Activated naive CD8-positive, alpha-beta T cell treated with anti-CD3 and anti-CD28 coated beads, Interleukin-2, amount 50 U/mL, for 24 hours (primary cell): Measurements from ENCODE around the gene SPAG17.
"Not testable (repeated sequence)": the region's sequence is repeated elsewhere in the genome, so short reads cannot be mapped to it uniquely, and the experiment has no call there.

Experiments used
- ATAC-seq: fragments of 150-1000 bp; cut with Tn5 transposase; one replicate; pipeline ENCODE4 v1.10.0; 2021
- DNase-seq: peaks from one replicate; pipeline ENCODE4 v3.0.0; 2021
- H3K27ac Mint-ChIP-seq: one replicate; pipeline ENCODE4 v1.8.0; 2021; ENCODE audit warnings: mild to moderate bottlenecking, mixed read lengths
- H3K27me3 Mint-ChIP-seq: one replicate; pipeline ENCODE4 v1.8.0; 2021; ENCODE audit warnings: mixed read lengths
- H3K36me3 Mint-ChIP-seq: one replicate; pipeline ENCODE4 v1.8.0; 2021; ENCODE audit warnings: low read depth, mixed read lengths
- H3K4me1 Mint-ChIP-seq: one replicate; pipeline ENCODE4 v1.8.0; 2021; ENCODE audit warnings: mixed read lengths
- H3K4me3 Mint-ChIP-seq: one replicate; pipeline ENCODE4 v1.8.0; 2021; ENCODE audit warnings: mild to moderate bottlenecking, moderate library complexity, mixed read lengths
- H3K9me3 Mint-ChIP-seq: one replicate; pipeline ENCODE4 v1.8.0; 2021; ENCODE audit warnings: mixed read lengths

Gene SPAG17

DNA sequence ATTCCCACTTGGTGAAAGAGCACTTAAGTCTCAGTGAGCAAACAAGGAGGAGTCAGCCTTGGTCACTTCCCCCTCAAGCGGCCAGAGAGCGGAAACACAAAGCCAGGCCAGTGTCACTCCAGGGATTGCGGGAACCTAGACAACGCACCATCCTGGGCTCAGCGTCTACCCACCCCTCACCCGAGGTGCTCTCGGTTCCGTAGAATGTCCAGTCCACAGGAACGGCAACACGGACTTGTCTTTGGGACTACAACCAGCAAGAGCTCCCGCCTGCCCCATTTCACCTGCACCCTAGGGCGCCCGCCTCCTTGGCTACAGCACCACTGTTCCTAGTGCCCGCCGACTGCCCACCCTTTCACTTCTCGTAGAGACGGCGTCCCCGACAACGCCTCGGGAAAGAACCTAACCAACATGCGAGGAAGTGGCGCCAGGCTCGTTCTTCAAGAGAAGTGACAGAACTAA is 256.1 kb downstream of the SPAG17 start:
- peak; percentile 31 for ATAC-seq
- Mint-ChIP-seq H3K36me3 (peaks cover 39% of the 10 kb centered on the region), H3K4me3 (peak overlapping the region; percentile 99), H3K27ac (peak overlapping the region; percentile 97), H3K27me3 (no peaks in the 10 kb centered on the region), H3K4me1 (peaks cover 55% of the 10 kb centered on the region), H3K9me3 (no peaks in the 10 kb centered on the region)
- no peak for DNase-seq

DNA sequence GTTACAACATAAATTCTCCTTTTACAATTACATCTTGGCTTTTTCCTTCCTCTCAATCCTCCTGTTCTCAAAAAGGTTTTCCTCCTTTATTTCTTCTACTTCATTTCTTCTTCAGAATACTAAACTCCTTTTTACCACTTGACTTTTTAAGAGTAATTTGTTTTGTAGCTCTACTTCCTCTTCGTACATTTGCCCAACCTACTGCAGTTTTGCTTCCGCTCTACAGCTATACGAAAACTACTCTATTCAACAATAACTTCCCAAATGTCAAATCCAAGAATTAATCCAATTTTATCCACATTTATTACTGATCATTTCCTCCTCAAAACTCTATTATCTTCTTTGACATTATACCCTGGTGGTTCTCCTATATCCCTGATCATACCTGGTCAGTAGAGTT is 259.0 kb downstream of the SPAG17 start:
- no peaks in the 10 kb centered on the region for H3K9me3 Mint-ChIP-seq
- no peaks in the 10 kb centered on the region for H3K27me3 Mint-ChIP-seq
- no peak for DNase-seq
- H3K4me3 Mint-ChIP-seq, result no peak overlapping the region
- peaks cover 32% of the 10 kb centered on the region for H3K4me1 Mint-ChIP-seq
- H3K27ac Mint-ChIP-seq, result no peak overlapping the region
- H3K36me3 Mint-ChIP-seq, result peaks cover 20% of the 10 kb centered on the region
- ATAC-seq, result no peak

DNA sequence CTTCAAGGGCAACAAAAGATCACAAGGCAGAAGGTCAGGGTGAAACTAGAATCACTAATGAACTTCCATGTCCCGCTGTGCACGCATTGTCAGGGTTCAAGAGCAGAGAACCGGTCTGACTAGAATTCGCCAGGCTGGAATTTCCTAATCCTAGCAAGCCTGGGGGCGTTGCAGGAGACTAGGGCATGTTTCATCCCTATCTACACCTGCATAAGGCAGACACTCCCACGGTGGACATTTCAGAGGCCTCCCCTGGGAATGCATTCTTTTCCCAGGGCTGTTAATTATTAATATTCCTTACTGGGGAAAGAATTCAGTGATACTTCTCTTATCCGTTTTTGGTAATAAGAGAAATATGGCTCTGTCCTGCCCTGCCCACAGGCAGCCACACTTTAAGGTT is 262.3 kb downstream of the SPAG17 start:
- H3K36me3 Mint-ChIP-seq, result peaks cover 21% of the 10 kb centered on the region
- not testable (repeated sequence) for H3K27me3 Mint-ChIP-seq, H3K4me1 Mint-ChIP-seq, H3K9me3 Mint-ChIP-seq, H3K4me3 Mint-ChIP-seq, DNase-seq, H3K27ac Mint-ChIP-seq, ATAC-seq

DNA sequence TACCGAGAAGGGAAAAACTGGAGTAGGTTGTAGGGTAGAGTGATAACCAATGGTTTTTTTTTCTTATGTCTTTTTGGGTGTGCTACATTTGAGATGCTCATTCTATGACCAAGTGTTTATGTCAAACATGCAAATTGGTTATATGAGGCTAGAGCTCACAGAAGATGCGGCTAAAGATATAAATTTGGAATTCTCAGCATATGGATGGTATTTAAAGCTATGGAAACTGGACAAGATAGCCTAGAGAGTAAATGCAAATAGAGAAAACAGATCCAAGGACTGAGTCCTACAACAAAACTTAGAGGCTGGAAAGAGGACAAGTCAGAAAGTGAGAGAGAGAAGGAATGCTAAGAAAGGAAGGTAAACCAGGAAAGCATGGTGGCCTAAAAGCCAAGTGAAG is 263.0 kb downstream of the SPAG17 start:
- Mint-ChIP-seq H3K4me1 (peaks cover 5% of the 10 kb centered on the region), H3K4me3 (no peak overlapping the region), H3K9me3 (no peaks in the 10 kb centered on the region), H3K36me3 (peaks cover 28% of the 10 kb centered on the region), H3K27ac (no peak overlapping the region), H3K27me3 (no peaks in the 10 kb centered on the region)
- DNase-seq, result no peak
- no peak for ATAC-seq

DNA sequence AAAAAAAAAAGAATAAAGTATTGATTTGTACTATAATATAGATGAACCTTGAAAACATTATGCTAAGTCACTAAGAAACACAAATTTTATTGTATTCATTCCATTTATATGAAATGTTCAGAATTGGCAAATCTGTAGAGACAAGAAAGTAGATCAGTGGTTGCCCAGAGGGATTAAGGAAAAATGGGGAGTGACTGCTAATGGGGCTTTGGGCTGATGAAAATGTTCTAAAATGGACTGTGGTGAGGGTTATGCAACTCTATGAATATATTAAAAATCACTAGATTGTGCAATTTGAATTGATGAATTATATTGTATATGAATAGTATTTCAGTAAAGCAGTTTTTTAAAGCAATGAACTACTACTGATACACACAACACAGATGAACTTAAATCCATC is 265.7 kb downstream of the SPAG17 start:
- DNase-seq (no peak), ATAC-seq (no peak)
- H3K4me3 Mint-ChIP-seq, result no peak overlapping the region
- no peaks in the 10 kb centered on the region for H3K9me3 Mint-ChIP-seq
- no peaks in the 10 kb centered on the region for H3K27me3 Mint-ChIP-seq
- H3K4me1 Mint-ChIP-seq, result no peaks in the 10 kb centered on the region
- H3K36me3 Mint-ChIP-seq, result peaks cover 52% of the 10 kb centered on the region
- H3K27ac Mint-ChIP-seq, result no peak overlapping the region

DNA sequence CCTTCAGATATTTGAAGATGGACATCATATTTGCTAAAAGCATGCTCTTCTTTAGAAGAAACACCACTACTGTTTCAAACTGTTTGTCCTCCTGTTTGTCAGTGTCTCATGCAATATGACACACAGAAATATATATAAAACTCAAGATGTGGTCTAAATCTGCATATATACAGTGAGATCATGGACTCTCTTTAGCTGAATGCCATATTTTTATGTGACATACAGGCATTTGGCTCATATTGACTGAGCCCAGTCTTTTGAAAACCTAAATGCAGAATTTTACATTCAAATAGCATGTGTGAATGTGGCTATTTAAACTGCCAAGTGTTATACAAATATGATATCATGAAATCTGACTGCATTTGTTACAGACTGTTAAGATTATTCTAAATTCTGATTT is 274.0 kb downstream of the SPAG17 start:
- Mint-ChIP-seq H3K4me1 (no peaks in the 10 kb centered on the region), H3K27me3 (no peaks in the 10 kb centered on the region), H3K36me3 (peaks cover 36% of the 10 kb centered on the region), H3K4me3 (no peak overlapping the region), H3K27ac (no peak overlapping the region), H3K9me3 (no peaks in the 10 kb centered on the region)
- no peak for ATAC-seq
- DNase-seq, result no peak

DNA sequence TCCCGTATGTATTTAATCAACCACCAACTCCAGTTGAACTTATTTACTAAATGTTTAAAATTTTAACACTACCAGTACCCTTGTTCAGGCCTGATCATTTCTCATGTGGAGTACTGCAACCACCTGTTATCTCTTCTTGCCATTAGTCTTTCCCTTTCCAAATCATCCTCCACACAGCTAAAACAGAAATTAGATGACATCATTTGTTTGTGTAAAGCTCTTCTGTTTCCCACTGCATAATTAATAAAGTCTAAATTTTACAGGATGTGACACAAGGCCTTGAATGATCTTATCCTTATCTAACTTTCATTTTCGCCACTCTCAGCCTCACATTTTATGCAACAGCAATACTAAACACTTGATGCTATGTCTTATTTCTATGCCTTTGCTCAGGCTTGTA is 280.0 kb downstream of the SPAG17 start:
- Mint-ChIP-seq H3K36me3 (peaks cover 43% of the 10 kb centered on the region), H3K27ac (peak overlapping the region; percentile 3), H3K4me3 (no peak overlapping the region), H3K27me3 (no peaks in the 10 kb centered on the region), H3K4me1 (peaks cover 2% of the 10 kb centered on the region), H3K9me3 (peaks cover 6% of the 10 kb centered on the region)
- no peak for DNase-seq
- ATAC-seq, result no peak

DNA sequence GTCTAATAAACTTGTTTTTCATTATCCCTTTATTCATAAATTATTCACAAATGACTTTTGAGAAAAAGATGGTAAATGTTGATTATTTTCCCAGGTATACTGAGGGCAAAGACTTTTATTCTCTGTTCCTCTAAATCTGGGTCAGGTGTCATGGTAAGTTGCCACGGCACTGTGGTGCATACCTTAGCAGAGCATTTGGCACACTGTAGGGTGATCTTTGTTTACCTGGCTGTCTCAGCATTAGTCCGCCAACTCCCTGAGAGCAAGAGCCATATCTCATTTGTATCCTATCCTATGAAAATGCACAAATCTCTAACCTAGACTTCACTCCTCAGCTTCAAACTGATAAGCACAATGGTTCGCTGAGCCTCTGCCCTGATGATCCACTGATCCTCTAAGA is 280.5 kb downstream of the SPAG17 start:
- Mint-ChIP-seq H3K4me1 (peaks cover 2% of the 10 kb centered on the region), H3K9me3 (peaks cover 6% of the 10 kb centered on the region), H3K27me3 (no peaks in the 10 kb centered on the region), H3K36me3 (peaks cover 43% of the 10 kb centered on the region), H3K4me3 (no peak overlapping the region), H3K27ac (peak overlapping the region; percentile 3)
- ATAC-seq (no peak), DNase-seq (no peak)
